ENCODE measurements around the gene CLCNKB. TPM values are rescaled to one million over a fixed set of nuclear protein-coding genes. Genes with fewer than 3 reads are reported as not detected.
A peak's percentile ranks its signal among the peaks of the same experiment; 100 is the strongest.

Gene CLCNKB
- total and polyA plus RNA-seq, 2 of the 13 experiments (the other 11 are each of a cell fraction or from before 2014, with no cell fraction given), result 0.04 TPM; not detected in 1

DNA sequence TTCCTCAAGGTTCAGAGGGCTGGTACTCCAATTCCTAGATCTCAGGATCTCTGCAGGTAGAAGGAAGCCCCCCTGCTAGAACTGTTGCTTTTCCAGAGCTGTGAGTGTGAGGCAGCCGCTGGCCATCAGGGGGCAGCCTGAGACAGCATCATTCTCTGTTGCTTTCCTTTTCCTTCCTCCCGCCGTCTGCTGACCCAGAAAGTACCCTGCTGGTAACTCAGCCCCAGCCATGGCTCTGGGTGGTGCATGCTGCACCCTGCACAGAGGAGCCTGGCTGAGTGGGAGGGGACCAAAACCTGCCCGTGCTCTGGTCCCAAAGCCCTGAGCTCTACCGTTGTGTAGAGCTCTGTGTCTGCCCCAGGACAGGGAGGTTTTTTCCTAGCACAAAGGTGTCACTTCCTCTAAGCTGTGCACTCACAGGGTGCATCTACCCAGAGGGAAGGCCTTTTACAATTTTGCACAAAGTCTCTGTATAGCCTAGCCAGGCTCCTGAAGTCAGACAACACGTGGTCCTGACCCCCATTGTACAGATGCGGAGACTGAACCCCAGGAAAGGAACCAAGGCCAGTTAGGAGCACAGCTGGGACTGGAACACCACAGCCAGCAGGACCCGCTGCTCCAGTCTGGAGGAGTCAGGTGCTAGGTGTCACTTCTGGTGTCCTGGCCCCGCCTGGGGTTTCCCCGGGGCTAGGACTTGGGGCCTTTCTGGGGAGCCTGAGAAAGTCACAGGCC is 35.5 kb downstream of the CLCNKB start (continued):
- TF ChIP-seq FOSL1 (CRISPR knock-in tag; IDR thresholded peaks at IDR 0.05; ENCODE audit: borderline replicate concordance) (no peak), NFRKB (IDR thresholded peaks at IDR 0.05) (no peak), IKZF1 (IDR thresholded peaks at IDR 0.05) (no peak), POLR2AphosphoS5 (IDR thresholded peaks at IDR 0.05; ENCODE audit: low read depth, low read length) (no peak), MTF1 (CRISPR knock-in tag; IDR thresholded peaks at IDR 0.05) (no peak), ZNF7 (CRISPR knock-in tag; IDR thresholded peaks at IDR 0.05) (no peak), TEAD3 (CRISPR knock-in tag; optimal IDR thresholded peaks at IDR 0.05; ENCODE audit: borderline replicate concordance) (peak; percentile 39), ZFP82 (CRISPR knock-in tag; IDR thresholded peaks at IDR 0.05; ENCODE audit: borderline replicate concordance) (no peak), NAIF1 (CRISPR knock-in tag; IDR thresholded peaks at IDR 0.05; ENCODE audit: borderline replicate concordance) (no peak), GRHL1 (CRISPR knock-in tag; conservative IDR thresholded peaks at IDR 0.05) (no peak), PHB2 (IDR thresholded peaks at IDR 0.05; ENCODE audit: partially characterized antibody) (no peak), PHF21A (CRISPR knock-in tag; IDR thresholded peaks at IDR 0.05) (no peak), ZNF777 (CRISPR knock-in tag; IDR thresholded peaks at IDR 0.05) (0 out of 2 replicates have a peak, but pooled peaks have one; percentile 24), SIN3B (IDR thresholded peaks at IDR 0.05; ENCODE audit: low read length) (no peak), NFKBIZ (CRISPR knock-in tag; IDR thresholded peaks at IDR 0.05) (no peak), ZNF644 (CRISPR knock-in tag; IDR thresholded peaks at IDR 0.05; ENCODE audit: low read depth) (no peak), CHD4 (IDR thresholded peaks at IDR 0.05; ENCODE audit: borderline replicate concordance, low read length) (no peak), IRF2 (CRISPR knock-in tag; IDR thresholded peaks at IDR 0.05) (0 out of 2 replicates have a peak, but pooled peaks have one; percentile 68), ISX (CRISPR knock-in tag; conservative IDR thresholded peaks at IDR 0.05) (no peak), POLR2A (IDR thresholded peaks at IDR 0.05; ENCODE audit: insufficient read depth in 1 of 2, low read depth in 2 of 2, low read length in 2 of 2) (no peak), ZNF136 (CRISPR knock-in tag; IDR thresholded peaks at IDR 0.05; ENCODE audit: low read depth) (no peak), ZNF879 (CRISPR knock-in tag; IDR thresholded peaks at IDR 0.05) (no peak), GFI1 (CRISPR knock-in tag; IDR thresholded peaks at IDR 0.05; ENCODE audit: borderline replicate concordance) (no peak), ZBTB7B (CRISPR knock-in tag; IDR thresholded peaks at IDR 0.05) (peak; percentile 44; the same call in 1 of the 2 replicates), NR1H2 (CRISPR knock-in tag; IDR thresholded peaks at IDR 0.05; ENCODE audit: borderline replicate concordance, low read depth) (no peak), ZNF652 (CRISPR knock-in tag; IDR thresholded peaks at IDR 0.05; ENCODE audit: borderline replicate concordance, low read depth) (no peak), THAP11 (CRISPR knock-in tag; IDR thresholded peaks at IDR 0.05) (peak; percentile 52; the same call in 1 of the 2 replicates)
- TF ChIP-seq, protein P1, sequence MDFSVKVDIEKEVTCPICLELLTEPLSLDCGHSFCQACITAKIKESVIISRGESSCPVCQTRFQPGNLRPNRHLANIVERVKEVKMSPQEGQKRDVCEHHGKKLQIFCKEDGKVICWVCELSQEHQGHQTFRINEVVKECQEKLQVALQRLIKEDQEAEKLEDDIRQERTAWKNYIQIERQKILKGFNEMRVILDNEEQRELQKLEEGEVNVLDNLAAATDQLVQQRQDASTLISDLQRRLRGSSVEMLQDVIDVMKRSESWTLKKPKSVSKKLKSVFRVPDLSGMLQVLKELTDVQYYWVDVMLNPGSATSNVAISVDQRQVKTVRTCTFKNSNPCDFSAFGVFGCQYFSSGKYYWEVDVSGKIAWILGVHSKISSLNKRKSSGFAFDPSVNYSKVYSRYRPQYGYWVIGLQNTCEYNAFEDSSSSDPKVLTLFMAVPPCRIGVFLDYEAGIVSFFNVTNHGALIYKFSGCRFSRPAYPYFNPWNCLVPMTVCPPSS (IDR thresholded peaks at IDR 0.05), result no peak
- TF ChIP-seq, protein P2, sequence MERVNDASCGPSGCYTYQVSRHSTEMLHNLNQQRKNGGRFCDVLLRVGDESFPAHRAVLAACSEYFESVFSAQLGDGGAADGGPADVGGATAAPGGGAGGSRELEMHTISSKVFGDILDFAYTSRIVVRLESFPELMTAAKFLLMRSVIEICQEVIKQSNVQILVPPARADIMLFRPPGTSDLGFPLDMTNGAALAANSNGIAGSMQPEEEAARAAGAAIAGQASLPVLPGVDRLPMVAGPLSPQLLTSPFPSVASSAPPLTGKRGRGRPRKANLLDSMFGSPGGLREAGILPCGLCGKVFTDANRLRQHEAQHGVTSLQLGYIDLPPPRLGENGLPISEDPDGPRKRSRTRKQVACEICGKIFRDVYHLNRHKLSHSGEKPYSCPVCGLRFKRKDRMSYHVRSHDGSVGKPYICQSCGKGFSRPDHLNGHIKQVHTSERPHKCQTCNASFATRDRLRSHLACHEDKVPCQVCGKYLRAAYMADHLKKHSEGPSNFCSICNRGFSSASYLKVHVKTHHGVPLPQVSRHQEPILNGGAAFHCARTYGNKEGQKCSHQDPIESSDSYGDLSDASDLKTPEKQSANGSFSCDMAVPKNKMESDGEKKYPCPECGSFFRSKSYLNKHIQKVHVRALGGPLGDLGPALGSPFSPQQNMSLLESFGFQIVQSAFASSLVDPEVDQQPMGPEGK (CRISPR knock-in tag; IDR thresholded peaks at IDR 0.05), result peak; percentile 15; the same call in 1 of the 2 replicates

Data from HepG2 (cell line).